ENCODE results near the gene IMPG1. TPM values are rescaled to one million over a fixed set of nuclear protein-coding genes. Genes with fewer than 3 reads are reported as not detected.

The IMPG1 gene
- total and polyA plus RNA-seq, 2 of the 13 experiments (the other 11 are each of a cell fraction or from before 2014, with no cell fraction given): not detected

GRCh38 chr6:76000629-76001028 is 71.8 kb downstream of the IMPG1 start:
- intact Hi-C loops (cut with micrococcal nuclease; ENCODE audit: unreplicated experiment): no loop called here

More at GRCh38 chr6:76000629-76001028, 71.8 kb downstream of the IMPG1 start:
- Histone ChIP-seq H3K27me3 (ENCODE audit: control insufficient read depth in 1 of 2, insufficient read depth in 2 of 2, low read length in 2 of 2) (no peaks in the 10 kb centered on the region), H2AFZ (ENCODE audit: low read length) (no peak overlapping the region), H3K79me2 (ENCODE audit: insufficient read depth, low read length) (no peaks in the 10 kb centered on the region), H3K27ac (ENCODE audit: extremely low read length, insufficient read depth, low read length) (no peak overlapping the region), H3K36me3 (replicated peaks in 1 of 2; ENCODE audit: control insufficient read depth in 1 of 2, insufficient read depth in 2 of 2, low read length in 2 of 2) (no peaks in the 10 kb centered on the region), H3K4me2 (ENCODE audit: low read depth, low read length) (no peak overlapping the region), H3K9ac (ENCODE audit: insufficient read depth, low read depth, low read length) (no peak overlapping the region), H3K4me1 (ENCODE audit: insufficient read depth, low read length) (no peaks in the 10 kb centered on the region), H3K9me3 (ENCODE audit: low read length) (no peaks in the 10 kb centered on the region), H4K20me1 (ENCODE audit: insufficient read depth, low read length) (no peaks in the 10 kb centered on the region), H3K4me3 (replicated peaks in 1 of 3; ENCODE audit: insufficient read depth in 1 of 3, low read depth in 2 of 3, low read length in 3 of 3) (no peak overlapping the region)
- ChIA-PET CTCF (ENCODE audit: low intra/inter-chr PET ratio, low total read pairs) (no interaction called here), POLR2A (no interaction called here)
- no peak for ATAC-seq
- no peak for DNase-seq (ENCODE audit: low spot score)
- no peak for FAIRE-seq
- no TSS peak for BruUV-seq (replicated peaks)
- WGBS (ENCODE audit: low lambda C conversion rate): 4% methylated on average over 5 of the region's 5 CpGs
- in situ Hi-C loops (cut with HindIII; ENCODE audit: extremely low pct_ligation_motif_present, low pct_unique_long_range_greater_than_20kb): no loop called here
- TF ChIP-seq TEAD3 (CRISPR knock-in tag; optimal IDR thresholded peaks at IDR 0.05; ENCODE audit: borderline replicate concordance): no peak
- TF ChIP-seq DR1 (CRISPR knock-in tag; IDR thresholded peaks at IDR 0.05): no peak
- TF ChIP-seq ZNF281 (CRISPR knock-in tag; IDR thresholded peaks at IDR 0.05; ENCODE audit: borderline replicate concordance): no peak
- TF ChIP-seq ZNF629 (CRISPR knock-in tag; conservative IDR thresholded peaks at IDR 0.05): no peak
- no peak for TF ChIP-seq CC2D1A (CRISPR knock-in tag; IDR thresholded peaks at IDR 0.05)
- TF ChIP-seq ZNF564 (CRISPR knock-in tag; IDR thresholded peaks at IDR 0.05): no peak
- TF ChIP-seq, protein P1, sequence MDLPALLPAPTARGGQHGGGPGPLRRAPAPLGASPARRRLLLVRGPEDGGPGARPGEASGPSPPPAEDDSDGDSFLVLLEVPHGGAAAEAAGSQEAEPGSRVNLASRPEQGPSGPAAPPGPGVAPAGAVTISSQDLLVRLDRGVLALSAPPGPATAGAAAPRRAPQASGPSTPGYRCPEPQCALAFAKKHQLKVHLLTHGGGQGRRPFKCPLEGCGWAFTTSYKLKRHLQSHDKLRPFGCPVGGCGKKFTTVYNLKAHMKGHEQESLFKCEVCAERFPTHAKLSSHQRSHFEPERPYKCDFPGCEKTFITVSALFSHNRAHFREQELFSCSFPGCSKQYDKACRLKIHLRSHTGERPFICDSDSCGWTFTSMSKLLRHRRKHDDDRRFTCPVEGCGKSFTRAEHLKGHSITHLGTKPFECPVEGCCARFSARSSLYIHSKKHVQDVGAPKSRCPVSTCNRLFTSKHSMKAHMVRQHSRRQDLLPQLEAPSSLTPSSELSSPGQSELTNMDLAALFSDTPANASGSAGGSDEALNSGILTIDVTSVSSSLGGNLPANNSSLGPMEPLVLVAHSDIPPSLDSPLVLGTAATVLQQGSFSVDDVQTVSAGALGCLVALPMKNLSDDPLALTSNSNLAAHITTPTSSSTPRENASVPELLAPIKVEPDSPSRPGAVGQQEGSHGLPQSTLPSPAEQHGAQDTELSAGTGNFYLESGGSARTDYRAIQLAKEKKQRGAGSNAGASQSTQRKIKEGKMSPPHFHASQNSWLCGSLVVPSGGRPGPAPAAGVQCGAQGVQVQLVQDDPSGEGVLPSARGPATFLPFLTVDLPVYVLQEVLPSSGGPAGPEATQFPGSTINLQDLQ (CRISPR knock-in tag; IDR thresholded peaks at IDR 0.05): no peak
